Measurements from ENCODE around the gene GRIN3A. TPM values are rescaled to one million over a fixed set of nuclear protein-coding genes. Genes with fewer than 3 reads are reported as not detected.
A peak's percentile ranks its signal among the peaks of the same experiment; 100 is the strongest.
"Not testable (repeated sequence)": the region's sequence is repeated elsewhere in the genome, so short reads cannot be mapped to it uniquely, and the experiment has no call there.

The GRIN3A gene
- total RNA-seq, 4 donors from 2014 or later, result 0.39 TPM; not detected in 3

- Histone ChIP-seq H3K4me1 (peaks cover 0 to 21% (median 12%) of the 10 kb centered on the region in 4 donors), H3K4me3 (no peak overlapping the region), H3K36me3 (no peaks in the 10 kb centered on the region), H3K27me3 (peaks cover 0 to 65% of the 10 kb centered on the region in 2 donors), H3K9me3 (no peaks in the 10 kb centered on the region), H3K27ac (no peak overlapping the region)
- DNase-seq (ENCODE audit: low spot score in 2 of 2), result no peak
- WGBS, 2 donors, result 5 to 7% methylated on average over 14 of the region's 14 CpGs
- TF ChIP-seq POLR2A (IDR thresholded peaks at IDR 0.05), result no peak
- TF ChIP-seq CTCF (IDR thresholded peaks at IDR 0.05), result no peak
- no peak for TF ChIP-seq EP300 (IDR thresholded peaks at IDR 0.05)
These were observed 1.7 kb downstream of the GRIN3A start for GRCh38 chr9:101736717-101737116.

- Histone ChIP-seq H3K9me3 (no peaks in the 10 kb centered on the region), H3K36me3 (no peaks in the 10 kb centered on the region), H3K27me3 (peaks cover 0 to 19% of the 10 kb centered on the region in 2 donors), H3K4me3 (no peak overlapping the region), H3K27ac (no peak overlapping the region), H3K4me1 (no peaks in the 10 kb centered on the region)
- WGBS, 2 donors, result 39 to 54% methylated on average over 1 of the region's 1 CpG
- TF ChIP-seq CTCF (IDR thresholded peaks at IDR 0.05) (no peak), POLR2A (IDR thresholded peaks at IDR 0.05) (no peak), EP300 (IDR thresholded peaks at IDR 0.05) (no peak)
- DNase-seq (ENCODE audit: low spot score in 2 of 2), result no peak
These were observed 7.0 kb downstream of the GRIN3A start for GRCh38 chr9:101731429-101731828.

GRCh38 chr9:101727612-101728524 lies 10.6 kb downstream of the GRIN3A start:
- H3K9me3 ChIP-seq, result no peaks in the 10 kb centered on the region
- H3K27ac ChIP-seq, result no peak overlapping the region
- no peak for DNase-seq (ENCODE audit: low spot score in 2 of 2)
- H3K4me3 ChIP-seq, result no peak overlapping the region
- no peaks in the 10 kb centered on the region for H3K36me3 ChIP-seq
- TF ChIP-seq CTCF (IDR thresholded peaks at IDR 0.05), result peak in 3 of 5 experiments; percentile 14 to 41 (median 35)
- no peak for TF ChIP-seq EP300 (IDR thresholded peaks at IDR 0.05)
- no peak for TF ChIP-seq POLR2A (IDR thresholded peaks at IDR 0.05)
- no peaks in the 10 kb centered on the region for H3K4me1 ChIP-seq
- WGBS, 2 donors, result 40 to 42% methylated on average over 4 of the region's 4 CpGs
- H3K27me3 ChIP-seq, result no peaks in the 10 kb centered on the region

GRCh38 chr9:101724271-101724670 lies 14.2 kb downstream of the GRIN3A start:
- H3K36me3 ChIP-seq; H3K9me3 ChIP-seq; DNase-seq (ENCODE audit: low spot score in 2 of 2); H3K27me3 ChIP-seq; H3K4me1 ChIP-seq; H3K4me3 ChIP-seq; H3K27ac ChIP-seq: not testable (repeated sequence)
- WGBS, 2 donors, result 96 to 97% methylated on average over 20 to 29 of the region's 30 CpGs

GRCh38 chr9:101718192-101718591 lies 20.3 kb downstream of the GRIN3A start:
- Histone ChIP-seq H3K27me3 (no peaks in the 10 kb centered on the region), H3K27ac (no peak overlapping the region), H3K4me3 (no peak overlapping the region), H3K36me3 (no peaks in the 10 kb centered on the region), H3K9me3 (no peaks in the 10 kb centered on the region), H3K4me1 (no peaks in the 10 kb centered on the region)
- TF ChIP-seq EP300 (IDR thresholded peaks at IDR 0.05) (no peak), POLR2A (IDR thresholded peaks at IDR 0.05) (no peak), CTCF (IDR thresholded peaks at IDR 0.05) (no peak)
- 67 to 68% methylated on average over 2 of the region's 2 CpGs for WGBS, 2 donors
- no peak for DNase-seq (ENCODE audit: low spot score in 2 of 2)
